Heart left ventricle (tissue), 13 donors: ENCODE results near the gene MEF2A.

Experiments
- CTCF ChIP-seq, 12 donors: fragments of 200-600 bp; sonication (generic) in 4 of 12; IDR thresholded peaks; one replicate each; pipeline versions ENCODE4 v1.5.0 to v1.8.0; 2018 to 2022; ENCODE audit warnings: antibody characterized with exemption in 12 of 12, mild to moderate bottlenecking in 5 of 12
- POLR2A ChIP-seq, 2 donors: fragments of 450-650 bp; IDR thresholded peaks; one replicate each; pipeline ENCODE4 v1.6.1; 2017; ENCODE audit warnings: antibody characterized with exemption in 2 of 2, mild to moderate bottlenecking in 2 of 2, moderate library complexity in 2 of 2
- donor health status: ischemic (EF 13 %, LVEDD 7.1; RV severe dilation, severe dysfunction).
- donor health status: DM: no; HTN: yes; CAD: no.
- donor health status: DM: no; HTN: no; CAD: no.
- donor health status: ischemic (EF 25% LVEDD 6.9; RV normal size, moderate dysfunction).
- donor health status: ischemic (EF 25% LVEDD 5.7; RV mildly dilated, moderate dysfunction).
- donor health status: ischemic (EF 35%, LVEDD 5.7; RV mildly dilated, moderate dysfunction).
- donor health status: nonischemic (EF 11% LVEDD 7.7; RV severe dilation, severe dysfunction).
- donor health status: DM: yes; HTN: yes; CAD: no.
- donor health status: PGD.
- donor health status: ischemic (EF 29% LVEDD 5.4; RV normal size, mild dysfunction).
- donor health status: nonischemic (EF 23%, LVEDD 6.1; RV moderate dilation, normal function).

DNA sequence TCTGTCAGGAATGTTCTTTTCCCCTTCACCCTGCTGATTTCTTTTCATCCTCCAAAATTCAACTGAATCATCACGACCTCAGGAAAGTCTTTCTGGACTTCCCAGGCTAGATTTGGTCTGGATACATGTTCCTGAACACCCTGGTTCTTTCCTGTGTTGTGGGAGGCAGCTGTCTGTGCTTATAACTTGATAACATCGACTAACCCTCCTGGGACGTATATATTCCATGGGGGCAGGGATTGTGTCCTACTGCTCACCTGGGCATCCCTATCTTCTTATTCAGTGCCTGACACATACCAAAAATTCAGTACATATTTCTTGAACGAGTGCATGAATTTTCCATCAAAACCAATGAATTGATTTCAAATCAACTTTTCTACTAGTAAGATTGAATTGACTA lies 47.6 kb upstream of the MEF2A start:
- TF ChIP-seq CTCF (IDR thresholded peaks at IDR 0.05) (no peak), POLR2A (IDR thresholded peaks at IDR 0.05) (no peak)
